ENCODE results near the gene GRAP2. TPM values are rescaled to one million over a fixed set of nuclear protein-coding genes. Genes with fewer than 3 reads are reported as not detected.

Gene GRAP2
- total RNA-seq, 1 experiment from 2014 or later, result not detected

DNA sequence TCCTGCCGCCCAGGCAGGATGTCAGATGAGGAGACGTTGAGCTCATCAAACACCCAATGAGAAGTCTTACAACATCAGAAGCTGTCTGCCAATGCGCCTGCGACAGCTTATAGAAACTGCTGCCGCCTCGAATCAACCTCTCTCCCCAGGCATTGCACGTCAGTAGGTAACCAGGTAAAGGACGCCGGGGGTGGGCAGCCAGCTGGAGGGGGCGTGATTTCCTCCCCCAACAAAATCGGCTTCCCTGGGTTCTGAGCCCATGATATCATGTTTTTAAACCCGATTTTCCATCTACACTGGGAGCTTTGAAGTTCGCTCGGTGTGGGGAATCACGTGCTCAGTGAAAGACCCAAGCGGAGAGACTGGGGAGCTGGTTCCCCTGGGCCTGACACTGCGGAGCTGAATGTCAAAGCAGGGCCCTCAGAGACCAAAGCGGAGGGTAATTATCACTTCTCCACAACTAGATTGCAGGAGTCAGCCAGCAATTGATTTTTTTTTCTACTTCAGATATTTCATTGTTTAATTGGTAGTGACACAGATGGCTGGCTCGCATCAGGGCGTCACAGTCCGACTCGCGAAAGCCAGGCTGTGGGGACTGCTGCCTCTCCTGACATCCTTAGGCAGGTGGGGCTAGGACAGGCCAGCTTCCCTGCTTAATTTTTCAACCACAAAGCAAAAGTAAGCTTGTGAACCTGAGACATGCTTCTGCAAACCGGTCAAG lies 109.2 kb downstream of the GRAP2 start:
- DNase-seq (ENCODE audit: low spot score), result no peak

DNA sequence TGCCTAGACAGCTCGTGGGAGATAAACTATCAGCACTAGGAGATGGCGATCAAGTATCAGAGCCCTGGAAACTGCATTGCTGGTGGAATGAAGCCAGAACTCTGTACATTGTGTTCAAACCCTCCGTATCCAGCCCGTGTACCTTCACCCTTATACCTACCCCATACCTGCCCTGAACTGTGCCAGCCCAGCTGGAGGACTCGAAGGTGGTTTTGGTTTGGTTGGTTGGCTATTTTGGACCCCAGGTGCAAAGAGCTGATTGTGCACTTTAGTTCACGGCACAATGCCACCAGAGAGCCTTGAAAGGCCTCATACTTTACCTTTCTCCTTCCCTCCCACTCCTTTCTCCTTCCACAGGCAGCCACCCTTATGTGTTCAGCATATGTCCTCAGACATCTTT lies 109.9 kb downstream of the GRAP2 start:
- DNase-seq (ENCODE audit: low spot score), result no peak

DNA sequence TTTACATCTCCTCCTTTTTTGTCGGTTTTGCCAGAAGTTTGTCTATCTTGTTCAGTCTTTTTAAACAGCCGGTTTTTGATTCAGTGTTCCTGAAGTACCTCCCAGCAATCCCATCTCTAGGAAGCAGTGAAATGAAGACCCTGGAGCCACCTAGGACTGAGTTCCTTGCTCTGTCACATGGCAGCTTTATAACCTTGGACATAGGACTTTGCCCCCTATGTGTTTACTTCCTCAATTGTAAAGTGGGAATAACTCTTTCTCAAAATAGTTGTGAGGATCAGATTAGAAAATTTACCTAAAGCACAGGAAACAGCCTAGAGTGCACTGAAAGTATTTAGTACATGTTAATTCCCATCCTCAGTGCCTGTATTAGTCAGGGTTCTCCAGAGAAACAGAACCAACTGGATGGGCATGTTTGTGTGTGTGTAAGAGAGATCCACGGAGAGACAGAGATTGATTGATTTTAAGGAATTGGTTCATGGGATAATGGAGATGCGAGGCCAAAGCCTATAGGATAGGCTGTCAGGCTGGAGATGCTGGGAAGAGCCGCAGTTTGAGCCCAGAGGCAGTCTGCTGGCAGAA lies 113.9 kb downstream of the GRAP2 start:
- no peak for DNase-seq (ENCODE audit: low spot score)

DNA sequence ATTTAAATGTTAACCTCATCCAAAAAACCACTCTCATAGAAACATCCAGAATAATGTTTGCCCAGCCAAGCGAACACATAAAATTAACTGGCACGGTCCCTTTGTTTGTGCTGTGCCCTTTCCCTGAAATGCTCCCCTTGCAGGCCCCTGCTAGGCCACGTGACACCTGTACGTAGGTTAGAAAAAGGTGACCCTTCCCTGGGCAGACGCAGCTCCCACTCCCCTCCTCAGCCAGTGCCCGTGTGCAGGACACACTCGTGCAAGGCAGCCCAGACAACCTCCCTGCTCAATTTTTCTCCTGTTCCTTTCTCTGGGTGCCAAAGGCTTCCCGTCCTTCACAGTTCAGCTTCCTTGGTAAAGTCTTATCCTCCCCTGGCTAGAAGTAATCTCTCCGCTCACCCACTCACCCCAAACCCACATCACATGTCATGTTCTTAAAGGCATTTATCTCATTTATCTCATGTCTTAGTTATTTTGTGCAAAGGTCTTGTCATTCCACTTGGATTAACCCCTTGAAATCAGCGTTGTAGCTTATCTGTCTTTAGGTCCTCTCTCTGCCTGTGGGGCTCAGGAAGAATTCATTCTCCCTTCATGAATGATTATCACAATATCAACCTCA lies 114.6 kb downstream of the GRAP2 start:
- DNase-seq (ENCODE audit: low spot score), result no peak

DNA sequence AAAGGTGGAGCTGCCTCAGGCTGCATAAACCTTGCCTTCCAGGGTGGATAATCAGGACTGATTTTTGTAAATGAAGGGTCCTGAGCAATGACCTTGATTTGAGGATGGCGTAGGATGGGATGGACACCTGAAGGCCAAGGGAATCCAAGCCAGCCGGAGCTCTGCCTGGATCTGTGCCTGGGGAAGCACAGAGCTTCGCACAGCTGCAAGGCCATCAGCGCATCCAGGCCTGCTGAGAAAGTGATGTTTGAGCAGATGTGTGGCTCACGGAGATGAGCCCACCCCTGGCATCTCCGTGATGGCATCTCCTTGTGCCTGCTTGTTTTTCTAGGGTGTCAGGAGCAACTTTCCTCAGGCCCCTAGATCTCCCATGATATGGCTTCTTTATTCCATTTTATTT lies 117.2 kb downstream of the GRAP2 start:
- DNase-seq (ENCODE audit: low spot score), result no peak

DNA sequence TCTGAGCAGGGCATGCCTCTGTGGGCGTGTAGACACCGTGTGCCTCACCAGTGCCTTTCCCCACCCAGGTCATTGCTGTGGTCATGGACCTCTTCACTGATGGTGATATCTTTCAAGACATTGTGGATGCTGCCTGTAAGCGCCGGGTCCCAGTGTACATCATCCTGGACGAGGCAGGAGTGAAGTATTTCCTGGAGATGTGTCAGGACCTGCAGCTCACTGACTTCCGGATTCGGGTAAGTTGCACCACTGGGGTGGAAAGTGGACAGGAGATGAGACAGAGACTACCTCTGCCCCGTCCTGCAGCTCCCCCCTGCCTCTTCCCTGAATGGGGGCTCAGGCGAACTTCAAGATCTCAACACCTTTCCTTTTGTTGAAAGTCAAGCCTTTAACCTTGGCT lies 118.2 kb downstream of the GRAP2 start:
- DNase-seq (ENCODE audit: low spot score), result no peak

DNA sequence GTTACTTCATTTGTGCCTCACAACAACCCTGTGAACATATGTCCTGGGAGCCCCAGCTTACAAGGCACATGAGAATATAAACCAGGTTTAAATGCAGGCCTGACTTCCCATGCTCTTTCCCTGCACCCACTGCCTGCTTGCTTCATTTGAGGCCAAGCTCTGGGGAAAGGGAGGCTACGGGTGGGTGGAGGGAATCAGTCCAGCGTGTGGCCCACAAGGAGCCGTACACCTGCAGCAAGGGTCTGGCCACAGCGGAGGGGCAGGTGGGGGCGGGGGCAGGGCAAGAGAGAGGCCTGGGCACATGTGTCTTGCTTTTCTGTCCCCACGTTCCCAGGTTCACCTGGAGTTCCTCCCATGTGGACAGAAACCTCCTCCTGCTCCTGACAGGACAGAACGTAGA lies 120.1 kb downstream of the GRAP2 start:
- DNase-seq (ENCODE audit: low spot score), result no peak

DNA sequence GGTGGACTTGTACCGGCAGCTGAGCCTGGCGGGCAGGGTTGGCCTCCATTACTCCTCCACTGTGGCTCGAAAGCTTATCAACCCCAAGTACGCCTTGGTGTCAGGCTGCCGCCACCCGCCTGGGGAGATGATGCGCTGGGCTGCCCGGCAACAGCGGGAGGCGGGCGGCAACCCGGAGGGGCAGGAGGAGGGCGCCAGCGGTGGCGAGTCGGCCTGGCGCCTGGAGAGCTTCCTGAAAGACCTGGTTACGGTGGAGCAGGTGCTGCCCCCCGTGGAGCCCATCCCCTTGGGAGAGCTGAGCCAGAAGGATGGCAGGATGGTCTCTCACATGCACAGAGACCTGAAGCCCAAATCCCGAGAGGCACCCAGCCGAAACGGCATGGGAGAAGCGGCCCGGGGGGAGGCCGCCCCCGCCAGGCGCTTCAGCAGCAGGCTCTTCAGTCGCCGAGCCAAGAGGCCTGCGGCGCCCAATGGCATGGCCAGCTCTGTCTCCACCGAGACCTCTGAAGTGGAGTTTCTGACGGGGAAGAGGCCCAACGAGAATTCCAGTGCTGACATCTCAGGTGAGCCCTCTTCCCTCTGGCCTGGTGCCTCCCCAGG lies 120.6 kb downstream of the GRAP2 start:
- DNase-seq (ENCODE audit: low spot score), result no peak

DNA sequence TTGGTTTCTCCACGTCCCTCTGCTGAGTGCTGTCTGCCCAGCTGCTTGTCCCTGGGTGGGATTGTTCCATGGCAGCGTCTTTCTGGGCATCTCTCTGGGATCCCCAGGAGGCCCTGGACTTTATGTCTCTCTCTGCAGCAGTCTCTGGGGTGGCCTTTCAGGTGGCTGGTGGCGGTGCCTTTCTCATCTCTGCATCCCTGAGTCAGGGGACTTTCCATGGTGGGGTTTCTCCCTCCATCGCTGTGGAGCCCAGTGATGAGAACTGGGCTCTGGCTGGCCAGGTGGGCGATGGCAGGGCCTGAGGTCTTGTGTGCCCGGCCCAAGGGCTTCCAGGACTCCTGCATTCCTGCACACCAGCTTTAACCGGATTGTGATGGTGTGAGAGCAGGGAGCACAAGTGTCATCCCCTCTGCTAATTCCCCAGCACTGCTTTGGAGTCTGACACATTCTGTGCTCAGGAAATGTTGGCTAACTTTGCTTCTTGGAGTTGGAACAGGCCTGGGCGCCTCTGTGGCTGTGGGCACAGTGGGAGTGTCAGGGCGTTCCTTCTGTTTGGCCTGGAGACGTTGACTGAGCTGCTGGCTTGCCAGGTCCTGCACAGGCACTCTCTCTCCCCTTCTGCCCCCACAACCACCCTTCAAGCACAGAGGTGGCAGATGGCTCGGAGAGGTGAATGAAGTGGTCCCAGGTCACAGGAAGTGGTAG lies 121.8 kb downstream of the GRAP2 start:
- no peak for DNase-seq (ENCODE audit: low spot score)

Other genes with a start within 250 kb of the GRAP2 start
- gene ENTHD1, start 7.3 kb upstream of the GRAP2 start, total RNA-seq (2014; rRNA removed; shearing (Covaris generic)), result not detected in 2 replicates
- not detected in 2 replicates for gene TMA7B, start 59.3 kb downstream of the GRAP2 start, total RNA-seq (2014; rRNA removed; shearing (Covaris generic))
- gene FAM83F, start 93.9 kb downstream of the GRAP2 start, total RNA-seq (2014; rRNA removed; shearing (Covaris generic)), result not detected in 2 replicates

Data from A172 (cell line).